Activated CD4-positive, alpha-beta memory T cell treated with anti-CD3 and anti-CD28 coated beads, Interleukin-2, amount 10 ng/mL, durations not matched to agents 7 days and 5 days (primary cell): ENCODE measurements around the gene RPS19BP1. TPM values are rescaled to one million over a fixed set of nuclear protein-coding genes. Genes with fewer than 3 reads are reported as not detected.

Source experiments
- CTCF ChIA-PET: fragments of 350-600 bp; sonication (Branson Sonifier 250); formaldehyde crosslinking; loops from one replicate; lab custom pipeline; 2021; ENCODE audit warnings: antibody characterized with exemption, inconsistent platforms; lab: Charles Lee
- POLR2A ChIA-PET: fragments of 350-600 bp; sonication (Branson Sonifier 250); formaldehyde crosslinking; loops from one replicate; lab custom pipeline; 2021; ENCODE audit warnings: antibody characterized with exemption; lab: Charles Lee
- DNase-seq: peaks from one replicate; pipeline ENCODE4 v3.0.0-alpha.2; 2020
- H3K27ac Mint-ChIP-seq: one replicate; pipeline ENCODE4 v1.8.0; 2021; ENCODE audit warnings: mild to moderate bottlenecking, mixed read lengths
- H3K27me3 Mint-ChIP-seq: one replicate; pipeline ENCODE4 v1.8.0; 2021; ENCODE audit warnings: mixed read lengths
- H3K36me3 Mint-ChIP-seq: one replicate; pipeline ENCODE4 v1.8.0; 2021; ENCODE audit warnings: low read depth, mixed read lengths
- H3K4me1 Mint-ChIP-seq: one replicate; pipeline ENCODE4 v1.8.0; 2021; ENCODE audit warnings: mixed read lengths
- H3K4me3 Mint-ChIP-seq: one replicate; pipeline ENCODE4 v1.8.0; 2021; ENCODE audit warnings: mild to moderate bottlenecking, mixed read lengths
- H3K9me3 Mint-ChIP-seq: one replicate; pipeline ENCODE4 v1.8.0; 2021; ENCODE audit warnings: mixed read lengths
- total RNA-seq, 2 experiments: library from RNA; stranded (reverse); gene quantifications; one replicate each; pipeline ENCODE4 v1.2.3, GENCODE V29; 2021

Gene RPS19BP1
- total RNA-seq, 2 experiments from 2014 or later, result 54.3 to 60.7 TPM

GRCh38 chr22:39491696-39492095 lies 40.9 kb downstream of the RPS19BP1 start:
- Mint-ChIP-seq H3K27ac (no peak overlapping the region), H3K27me3 (peaks cover 2% of the 10 kb centered on the region), H3K4me3 (no peak overlapping the region), H3K36me3 (no peaks in the 10 kb centered on the region), H3K9me3 (no peaks in the 10 kb centered on the region), H3K4me1 (peaks cover 14% of the 10 kb centered on the region)
- CTCF ChIA-PET, result interaction anchor here (2.7 to 10.1 kb wide), 2 partner anchors 10 to 38 kb away, joined by 10 to 210 read pairs; partner anchors contain the start of genes MIEF1 and RPS19BP1
- POLR2A ChIA-PET, result interaction anchor here (1.9 to 4.1 kb wide), 3 partner anchors 11 to 33 kb away, joined by 5 to 42 read pairs (median 15); partner anchors contain the start of genes ATF4 and MIEF1
- DNase-seq, result no peak

GRCh38 chr22:39490966-39491680 lies 41.4 kb downstream of the RPS19BP1 start:
- Mint-ChIP-seq H3K9me3 (no peaks in the 10 kb centered on the region), H3K36me3 (no peaks in the 10 kb centered on the region), H3K4me1 (peaks cover 14% of the 10 kb centered on the region), H3K27ac (no peak overlapping the region), H3K4me3 (no peak overlapping the region), H3K27me3 (peaks cover 2% of the 10 kb centered on the region)
- ChIA-PET POLR2A (interaction anchor here (1.4 to 4.1 kb wide), 5 partner anchors 11 to 553 kb away, joined by 5 to 42 read pairs (median 12); partner anchors contain the start of genes ATF4, MIEF1 and RPL3), CTCF (interaction anchor here (0.6 to 10.1 kb wide), 6 partner anchors 11 to 549 kb away, joined by 3 to 210 read pairs (median 5); partner anchors contain the start of genes MIEF1 and RPS19BP1)
- no peak for DNase-seq

GRCh38 chr22:39490135-39490798 lies 42.3 kb downstream of the RPS19BP1 start:
- ChIA-PET CTCF (interaction anchor here (0.6 to 10.1 kb wide), 10 partner anchors 8 to 549 kb away, joined by 3 to 210 read pairs (median 5); partner anchors contain the start of genes MIEF1, RPS19BP1 and TAB1), POLR2A (interaction anchor here (0.7 to 4.1 kb wide), 7 partner anchors 12 to 554 kb away, joined by 3 to 42 read pairs (median 7); partner anchors contain the start of genes ATF4, MIEF1, RPL3 and TAB1)
- Mint-ChIP-seq H3K27ac (no peak overlapping the region), H3K27me3 (peaks cover 2% of the 10 kb centered on the region), H3K4me1 (peaks cover 14% of the 10 kb centered on the region), H3K4me3 (no peak overlapping the region), H3K9me3 (no peaks in the 10 kb centered on the region), H3K36me3 (no peaks in the 10 kb centered on the region)
- DNase-seq, result peak; percentile 82

GRCh38 chr22:39489094-39490068 lies 43.2 kb downstream of the RPS19BP1 start:
- Mint-ChIP-seq H3K4me1 (peaks cover 10% of the 10 kb centered on the region), H3K36me3 (no peaks in the 10 kb centered on the region), H3K4me3 (no peak overlapping the region), H3K27ac (no peak overlapping the region), H3K27me3 (peaks cover 2% of the 10 kb centered on the region), H3K9me3 (no peaks in the 10 kb centered on the region)
- CTCF ChIA-PET, result interaction anchor here (0.8 to 10.1 kb wide), 7 partner anchors 9 to 535 kb away, joined by 3 to 210 read pairs (median 5); partner anchors contain the start of genes MIEF1, RPS19BP1 and TAB1
- POLR2A ChIA-PET, result interaction anchor here (0.7 to 4.1 kb wide), 7 partner anchors 13 to 555 kb away, joined by 3 to 42 read pairs (median 7); partner anchors contain the start of genes ATF4, MIEF1, RPL3 and TAB1
- DNase-seq, result no peak

- ChIA-PET POLR2A (no interaction called here), CTCF (no interaction called here)
- peaks cover 4% of the 10 kb centered on the region for H3K27me3 Mint-ChIP-seq
Measured at GRCh38 chr22:39488563-39489083, 43.9 kb downstream of the RPS19BP1 start.

GRCh38 chr22:39487826-39488520 lies 44.6 kb downstream of the RPS19BP1 start:
- CTCF ChIA-PET, result no interaction called here
- H3K4me1 Mint-ChIP-seq, result peaks cover 5% of the 10 kb centered on the region

More at GRCh38 chr22:39488563-39489083, 43.9 kb downstream of the RPS19BP1 start:
- Mint-ChIP-seq H3K36me3 (no peaks in the 10 kb centered on the region), H3K4me1 (peaks cover 10% of the 10 kb centered on the region), H3K27ac (no peak overlapping the region), H3K4me3 (no peak overlapping the region), H3K9me3 (no peaks in the 10 kb centered on the region)
- no peak for DNase-seq

GRCh38 chr22:39486951-39487825 lies 45.4 kb downstream of the RPS19BP1 start:
- Mint-ChIP-seq H3K27me3 (peaks cover 2% of the 10 kb centered on the region), H3K9me3 (no peaks in the 10 kb centered on the region), H3K36me3 (no peaks in the 10 kb centered on the region), H3K4me3 (no peak overlapping the region), H3K27ac (no peak overlapping the region), H3K4me1 (peaks cover 5% of the 10 kb centered on the region)
- CTCF ChIA-PET, result no interaction called here
- POLR2A ChIA-PET, result no interaction called here
- DNase-seq, result no peak

More at GRCh38 chr22:39487826-39488520, 44.6 kb downstream of the RPS19BP1 start:
- H3K4me3 Mint-ChIP-seq, result no peak overlapping the region
- POLR2A ChIA-PET, result no interaction called here
- DNase-seq, result no peak
- H3K27me3 Mint-ChIP-seq, result peaks cover 2% of the 10 kb centered on the region
- no peak overlapping the region for H3K27ac Mint-ChIP-seq
- H3K9me3 Mint-ChIP-seq, result no peaks in the 10 kb centered on the region
- no peaks in the 10 kb centered on the region for H3K36me3 Mint-ChIP-seq

GRCh38 chr22:39482768-39483167 lies 49.8 kb downstream of the RPS19BP1 start:
- H3K4me3 Mint-ChIP-seq, result no peak overlapping the region
- H3K27me3 Mint-ChIP-seq, result peaks cover 2% of the 10 kb centered on the region
- no peaks in the 10 kb centered on the region for H3K9me3 Mint-ChIP-seq
- ChIA-PET CTCF (no interaction called here), POLR2A (interaction anchor here (0.8 kb wide), 1 partner anchor 22 kb away, joined by 3 read pairs; no protein-coding TSS in a partner anchor)
- H3K36me3 Mint-ChIP-seq, result no peaks in the 10 kb centered on the region
- H3K27ac Mint-ChIP-seq, result no peak overlapping the region
- no peak for DNase-seq
- no peaks in the 10 kb centered on the region for H3K4me1 Mint-ChIP-seq

- no peaks in the 10 kb centered on the region for H3K36me3 Mint-ChIP-seq
- DNase-seq, result no peak
- H3K4me1 Mint-ChIP-seq, result no peaks in the 10 kb centered on the region
- CTCF ChIA-PET, result interaction anchor here (0.6 kb wide), 1 partner anchor 853 kb away, joined by 4 read pairs; no protein-coding TSS in a partner anchor
- H3K27ac Mint-ChIP-seq, result no peak overlapping the region
- peaks cover 2% of the 10 kb centered on the region for H3K27me3 Mint-ChIP-seq
- no peak overlapping the region for H3K4me3 Mint-ChIP-seq
- no peaks in the 10 kb centered on the region for H3K9me3 Mint-ChIP-seq
- POLR2A ChIA-PET, result no interaction called here
Measured at GRCh38 chr22:39481595-39481994, 51.0 kb downstream of the RPS19BP1 start.

GRCh38 chr22:39481054-39481453 lies 51.5 kb downstream of the RPS19BP1 start:
- Mint-ChIP-seq H3K4me3 (no peak overlapping the region), H3K27ac (no peak overlapping the region), H3K4me1 (no peaks in the 10 kb centered on the region), H3K9me3 (no peaks in the 10 kb centered on the region), H3K36me3 (no peaks in the 10 kb centered on the region), H3K27me3 (peaks cover 2% of the 10 kb centered on the region)
- CTCF ChIA-PET, result interaction anchor here (0.6 kb wide), 1 partner anchor 854 kb away, joined by 4 read pairs; no protein-coding TSS in a partner anchor
- no peak for DNase-seq
- POLR2A ChIA-PET, result no interaction called here

GRCh38 chr22:39480557-39480956 lies 52.0 kb downstream of the RPS19BP1 start:
- peaks cover 2% of the 10 kb centered on the region for H3K27me3 Mint-ChIP-seq
- POLR2A ChIA-PET, result no interaction called here
- H3K4me3 Mint-ChIP-seq, result no peak overlapping the region
- DNase-seq, result no peak
- no peaks in the 10 kb centered on the region for H3K9me3 Mint-ChIP-seq
- no peaks in the 10 kb centered on the region for H3K4me1 Mint-ChIP-seq
- no peaks in the 10 kb centered on the region for H3K36me3 Mint-ChIP-seq
- no peak overlapping the region for H3K27ac Mint-ChIP-seq
- CTCF ChIA-PET, result no interaction called here
